ENCODE measurements around the gene NTRK2.
A peak's percentile ranks its signal among the peaks of the same experiment; 100 is the strongest.

The NTRK2 gene

GRCh38 chr9:84668196-84669012 is 1.1 kb upstream of the NTRK2 start:
- Histone ChIP-seq H2AFZ (ENCODE audit: low read depth, low read length) (peak overlapping the region; percentile 93), H3K36me3 (ENCODE audit: insufficient read depth, low read length) (no peaks in the 10 kb centered on the region), H3K4me1 (ENCODE audit: insufficient read depth, low read length) (peaks cover 27% of the 10 kb centered on the region), H3K27me3 (ENCODE audit: insufficient read depth, low read length) (no peaks in the 10 kb centered on the region), H3K4me3 (ENCODE audit: low read length) (peak overlapping the region; percentile 90), H3K9me3 (ENCODE audit: low read length) (peaks cover 4% of the 10 kb centered on the region)

- Histone ChIP-seq H3K4me3 (ENCODE audit: low read length) (peak overlapping the region; percentile 90), H3K36me3 (ENCODE audit: insufficient read depth, low read length) (no peaks in the 10 kb centered on the region), H2AFZ (ENCODE audit: low read depth, low read length) (peak overlapping the region; percentile 93), H3K4me1 (ENCODE audit: insufficient read depth, low read length) (peaks cover 33% of the 10 kb centered on the region), H3K27me3 (ENCODE audit: insufficient read depth, low read length) (no peaks in the 10 kb centered on the region), H3K9me3 (ENCODE audit: low read length) (peaks cover 4% of the 10 kb centered on the region)
Observed at GRCh38 chr9:84669013-84669287, 579 bp upstream of the NTRK2 start.

- Histone ChIP-seq H2AFZ (ENCODE audit: low read depth, low read length) (peak overlapping the region; percentile 23), H3K4me1 (ENCODE audit: insufficient read depth, low read length) (peaks cover 47% of the 10 kb centered on the region), H3K36me3 (ENCODE audit: insufficient read depth, low read length) (no peaks in the 10 kb centered on the region), H3K27me3 (ENCODE audit: insufficient read depth, low read length) (no peaks in the 10 kb centered on the region), H3K4me3 (ENCODE audit: low read length) (peak overlapping the region; percentile 90), H3K9me3 (ENCODE audit: low read length) (peaks cover 4% of the 10 kb centered on the region)
Observed at GRCh38 chr9:84670138-84671041, 861 bp downstream of the NTRK2 start.

- H2AFZ ChIP-seq (ENCODE audit: low read depth, low read length) = no peak overlapping the region
- peaks cover 4% of the 10 kb centered on the region for H3K36me3 ChIP-seq (ENCODE audit: insufficient read depth, low read length)
- H3K27me3 ChIP-seq (ENCODE audit: insufficient read depth, low read length) = no peaks in the 10 kb centered on the region
- peak overlapping the region; percentile 90 for H3K4me3 ChIP-seq (ENCODE audit: low read length)
- H3K9me3 ChIP-seq (ENCODE audit: low read length) = no peaks in the 10 kb centered on the region
- peaks cover 60% of the 10 kb centered on the region for H3K4me1 ChIP-seq (ENCODE audit: insufficient read depth, low read length)
Observed at GRCh38 chr9:84671586-84672521, 2.3 kb downstream of the NTRK2 start.

GRCh38 chr9:84673806-84674205 is 4.3 kb downstream of the NTRK2 start:
- no peaks in the 10 kb centered on the region for H3K9me3 ChIP-seq (ENCODE audit: low read length)
- peaks cover 54% of the 10 kb centered on the region for H3K4me1 ChIP-seq (ENCODE audit: insufficient read depth, low read length)
- no peaks in the 10 kb centered on the region for H3K27me3 ChIP-seq (ENCODE audit: insufficient read depth, low read length)
- no peak overlapping the region for H2AFZ ChIP-seq (ENCODE audit: low read depth, low read length)
- H3K36me3 ChIP-seq (ENCODE audit: insufficient read depth, low read length) = peaks cover 9% of the 10 kb centered on the region
- H3K4me3 ChIP-seq (ENCODE audit: low read length) = peak overlapping the region; percentile 90

GRCh38 chr9:84677080-84677479 is 7.6 kb downstream of the NTRK2 start:
- peaks cover 41% of the 10 kb centered on the region for H3K4me1 ChIP-seq (ENCODE audit: insufficient read depth, low read length)

GRCh38 chr9:84679571-84679970 is 10.0 kb downstream of the NTRK2 start:
- Histone ChIP-seq H3K4me3 (ENCODE audit: low read length) (no peak overlapping the region), H3K4me1 (ENCODE audit: insufficient read depth, low read length) (peaks cover 21% of the 10 kb centered on the region), H3K9me3 (ENCODE audit: low read length) (no peaks in the 10 kb centered on the region), H3K27me3 (ENCODE audit: insufficient read depth, low read length) (no peaks in the 10 kb centered on the region), H2AFZ (ENCODE audit: low read depth, low read length) (no peak overlapping the region), H3K36me3 (ENCODE audit: insufficient read depth, low read length) (peaks cover 25% of the 10 kb centered on the region)

More at GRCh38 chr9:84677080-84677479, 7.6 kb downstream of the NTRK2 start:
- Histone ChIP-seq H3K27me3 (ENCODE audit: insufficient read depth, low read length) (no peaks in the 10 kb centered on the region), H3K4me3 (ENCODE audit: low read length) (no peak overlapping the region), H2AFZ (ENCODE audit: low read depth, low read length) (no peak overlapping the region), H3K9me3 (ENCODE audit: low read length) (no peaks in the 10 kb centered on the region), H3K36me3 (ENCODE audit: insufficient read depth, low read length) (peaks cover 21% of the 10 kb centered on the region)

GRCh38 chr9:84681516-84682285 is 12.2 kb downstream of the NTRK2 start:
- peaks cover 30% of the 10 kb centered on the region for H3K36me3 ChIP-seq (ENCODE audit: insufficient read depth, low read length)
- H3K4me1 ChIP-seq (ENCODE audit: insufficient read depth, low read length) = no peaks in the 10 kb centered on the region
- H2AFZ ChIP-seq (ENCODE audit: low read depth, low read length) = no peak overlapping the region
- no peaks in the 10 kb centered on the region for H3K27me3 ChIP-seq (ENCODE audit: insufficient read depth, low read length)
- peaks cover 2% of the 10 kb centered on the region for H3K9me3 ChIP-seq (ENCODE audit: low read length)
- no peak overlapping the region for H3K4me3 ChIP-seq (ENCODE audit: low read length)

- Histone ChIP-seq H2AFZ (ENCODE audit: low read depth, low read length) (no peak overlapping the region), H3K4me3 (ENCODE audit: low read length) (no peak overlapping the region), H3K4me1 (ENCODE audit: insufficient read depth, low read length) (peaks cover 2% of the 10 kb centered on the region), H3K27me3 (ENCODE audit: insufficient read depth, low read length) (no peaks in the 10 kb centered on the region), H3K9me3 (ENCODE audit: low read length) (peaks cover 2% of the 10 kb centered on the region), H3K36me3 (ENCODE audit: insufficient read depth, low read length) (peaks cover 19% of the 10 kb centered on the region)
Observed at GRCh38 chr9:84686068-84686467, 16.5 kb downstream of the NTRK2 start.

- H3K9me3 ChIP-seq (ENCODE audit: low read length) = peaks cover 2% of the 10 kb centered on the region
- H2AFZ ChIP-seq (ENCODE audit: low read depth, low read length) = no peak overlapping the region
- peaks cover 20% of the 10 kb centered on the region for H3K36me3 ChIP-seq (ENCODE audit: insufficient read depth, low read length)
- peaks cover 4% of the 10 kb centered on the region for H3K4me1 ChIP-seq (ENCODE audit: insufficient read depth, low read length)
- no peak overlapping the region for H3K4me3 ChIP-seq (ENCODE audit: low read length)
- no peaks in the 10 kb centered on the region for H3K27me3 ChIP-seq (ENCODE audit: insufficient read depth, low read length)
Observed at GRCh38 chr9:84688956-84689355, 19.4 kb downstream of the NTRK2 start.

- Histone ChIP-seq H3K36me3 (ENCODE audit: insufficient read depth, low read length) (peaks cover 14% of the 10 kb centered on the region), H3K4me1 (ENCODE audit: insufficient read depth, low read length) (peaks cover 4% of the 10 kb centered on the region), H3K4me3 (ENCODE audit: low read length) (no peak overlapping the region)
Observed at GRCh38 chr9:84691634-84692033, 22.1 kb downstream of the NTRK2 start.

GRCh38 chr9:84694248-84694647 is 24.7 kb downstream of the NTRK2 start:
- no peaks in the 10 kb centered on the region for H3K9me3 ChIP-seq (ENCODE audit: low read length)
- peaks cover 7% of the 10 kb centered on the region for H3K4me1 ChIP-seq (ENCODE audit: insufficient read depth, low read length)
- no peak overlapping the region for H3K4me3 ChIP-seq (ENCODE audit: low read length)
- H3K36me3 ChIP-seq (ENCODE audit: insufficient read depth, low read length) = peaks cover 12% of the 10 kb centered on the region
- no peaks in the 10 kb centered on the region for H3K27me3 ChIP-seq (ENCODE audit: insufficient read depth, low read length)
- H2AFZ ChIP-seq (ENCODE audit: low read depth, low read length) = no peak overlapping the region

More at GRCh38 chr9:84691634-84692033, 22.1 kb downstream of the NTRK2 start:
- no peak overlapping the region for H2AFZ ChIP-seq (ENCODE audit: low read depth, low read length)
- H3K27me3 ChIP-seq (ENCODE audit: insufficient read depth, low read length) = no peaks in the 10 kb centered on the region
- no peaks in the 10 kb centered on the region for H3K9me3 ChIP-seq (ENCODE audit: low read length)

Data from neuron (in vitro differentiated cells).